ENCODE data around the gene FXN. TPM values are rescaled to one million over a fixed set of nuclear protein-coding genes. Genes with fewer than 3 reads are reported as not detected.

The FXN gene
- total RNA-seq, 1 donor from 2014 or later: 23.2 TPM

DNA sequence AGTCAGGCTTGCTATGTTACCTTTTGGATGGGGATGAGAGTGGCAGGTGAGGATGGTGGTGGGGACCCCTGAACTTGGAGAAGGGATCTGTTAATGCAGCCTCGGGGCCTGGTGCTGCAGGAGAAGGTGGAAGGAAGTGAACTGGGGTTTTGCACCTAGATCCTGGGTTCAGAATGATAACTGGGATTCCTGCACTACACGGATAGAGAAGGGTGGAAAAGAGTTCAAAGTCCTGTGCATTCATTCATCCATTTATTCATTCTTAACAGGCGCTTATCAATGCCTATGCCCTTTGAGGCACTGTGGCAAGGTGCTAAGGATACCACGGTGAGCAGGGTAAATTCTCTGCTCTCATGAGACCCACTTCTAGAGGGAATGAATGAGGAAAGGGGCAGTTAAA lies 96.8 kb downstream of the FXN start:
- Histone ChIP-seq H4K20me1 (ENCODE audit: low read depth) (no peaks in the 10 kb centered on the region), H3K36me3 (no peaks in the 10 kb centered on the region), H3K9me3 (ENCODE audit: low read depth) (no peaks in the 10 kb centered on the region), H3K79me2 (ENCODE audit: low read depth) (peaks cover 36% of the 10 kb centered on the region), H3K4me1 (peaks cover 5% of the 10 kb centered on the region), H3F3A (ENCODE audit: low read depth) (no peaks in the 10 kb centered on the region), H3K9ac (no peak overlapping the region), H3K27ac (no peak overlapping the region), H3K4me3 (no peak overlapping the region), H2AFZ (replicated peaks) (no peak overlapping the region), H3K4me2 (no peak overlapping the region), H3K27me3 (no peaks in the 10 kb centered on the region)
- no peaks in the 10 kb centered on the region for H3K9me3 Mint-ChIP-seq
- no peaks in the 10 kb centered on the region for H3K27me3 Mint-ChIP-seq (ENCODE audit: insufficient read depth, low read depth)
- TF ChIP-seq EZH2 (IDR thresholded peaks at IDR 0.05) (no peak), EZH2phosphoT487 (IDR thresholded peaks at IDR 0.05) (no peak)
- TF ChIP-seq, protein P1, sequence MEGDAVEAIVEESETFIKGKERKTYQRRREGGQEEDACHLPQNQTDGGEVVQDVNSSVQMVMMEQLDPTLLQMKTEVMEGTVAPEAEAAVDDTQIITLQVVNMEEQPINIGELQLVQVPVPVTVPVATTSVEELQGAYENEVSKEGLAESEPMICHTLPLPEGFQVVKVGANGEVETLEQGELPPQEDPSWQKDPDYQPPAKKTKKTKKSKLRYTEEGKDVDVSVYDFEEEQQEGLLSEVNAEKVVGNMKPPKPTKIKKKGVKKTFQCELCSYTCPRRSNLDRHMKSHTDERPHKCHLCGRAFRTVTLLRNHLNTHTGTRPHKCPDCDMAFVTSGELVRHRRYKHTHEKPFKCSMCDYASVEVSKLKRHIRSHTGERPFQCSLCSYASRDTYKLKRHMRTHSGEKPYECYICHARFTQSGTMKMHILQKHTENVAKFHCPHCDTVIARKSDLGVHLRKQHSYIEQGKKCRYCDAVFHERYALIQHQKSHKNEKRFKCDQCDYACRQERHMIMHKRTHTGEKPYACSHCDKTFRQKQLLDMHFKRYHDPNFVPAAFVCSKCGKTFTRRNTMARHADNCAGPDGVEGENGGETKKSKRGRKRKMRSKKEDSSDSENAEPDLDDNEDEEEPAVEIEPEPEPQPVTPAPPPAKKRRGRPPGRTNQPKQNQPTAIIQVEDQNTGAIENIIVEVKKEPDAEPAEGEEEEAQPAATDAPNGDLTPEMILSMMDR (IDR thresholded peaks at IDR 0.05): no peak
- H3K36me3 Mint-ChIP-seq: peaks cover 7% of the 10 kb centered on the region
- peaks cover 10% of the 10 kb centered on the region for H3K4me1 Mint-ChIP-seq
- no peak overlapping the region for H3K4me3 Mint-ChIP-seq
- no peak overlapping the region for H3K27ac Mint-ChIP-seq
- no peak for DNase-seq (ENCODE audit: low spot score)

DNA sequence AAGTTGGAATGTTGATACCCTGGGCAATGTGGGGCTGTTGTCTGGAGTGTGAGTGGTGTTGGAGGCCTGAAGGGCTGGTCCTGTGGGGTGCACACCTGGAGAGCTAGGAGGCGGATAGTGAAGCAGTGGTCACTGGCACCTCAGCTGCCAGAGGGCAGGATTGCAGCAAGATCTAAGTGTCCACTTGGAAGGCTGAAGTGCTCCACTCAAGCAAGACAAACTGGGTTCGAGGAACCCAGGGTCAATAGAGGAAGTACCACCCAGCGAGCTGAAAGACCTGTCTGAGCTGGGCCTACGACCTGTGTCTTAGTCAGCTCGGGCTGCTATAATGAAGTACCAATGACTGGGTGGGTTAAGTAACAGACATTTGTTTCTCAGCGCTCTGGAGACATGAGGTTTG lies 98.9 kb downstream of the FXN start:
- Mint-ChIP-seq H3K27me3 (ENCODE audit: insufficient read depth, low read depth) (no peaks in the 10 kb centered on the region), H3K36me3 (peaks cover 18% of the 10 kb centered on the region), H3K9me3 (no peaks in the 10 kb centered on the region), H3K4me3 (no peak overlapping the region), H3K27ac (no peak overlapping the region), H3K4me1 (peaks cover 10% of the 10 kb centered on the region)
- H3K79me2 ChIP-seq (ENCODE audit: low read depth): peaks cover 27% of the 10 kb centered on the region
- H4K20me1 ChIP-seq (ENCODE audit: low read depth): no peaks in the 10 kb centered on the region
- H3K27ac ChIP-seq: no peak overlapping the region
- H3K36me3 ChIP-seq: no peaks in the 10 kb centered on the region
- DNase-seq (ENCODE audit: low spot score): no peak
- no peaks in the 10 kb centered on the region for H3K9me3 ChIP-seq (ENCODE audit: low read depth)
- no peak overlapping the region for H2AFZ ChIP-seq (replicated peaks)
- H3F3A ChIP-seq (ENCODE audit: low read depth): no peaks in the 10 kb centered on the region
- H3K9ac ChIP-seq: no peak overlapping the region
- TF ChIP-seq, protein P1 (IDR thresholded peaks at IDR 0.05): no peak
- TF ChIP-seq EZH2 (IDR thresholded peaks at IDR 0.05): no peak
- TF ChIP-seq EZH2phosphoT487 (IDR thresholded peaks at IDR 0.05): no peak
- no peak overlapping the region for H3K4me2 ChIP-seq
- no peaks in the 10 kb centered on the region for H3K27me3 ChIP-seq
- peaks cover 5% of the 10 kb centered on the region for H3K4me1 ChIP-seq
- no peak overlapping the region for H3K4me3 ChIP-seq

DNA sequence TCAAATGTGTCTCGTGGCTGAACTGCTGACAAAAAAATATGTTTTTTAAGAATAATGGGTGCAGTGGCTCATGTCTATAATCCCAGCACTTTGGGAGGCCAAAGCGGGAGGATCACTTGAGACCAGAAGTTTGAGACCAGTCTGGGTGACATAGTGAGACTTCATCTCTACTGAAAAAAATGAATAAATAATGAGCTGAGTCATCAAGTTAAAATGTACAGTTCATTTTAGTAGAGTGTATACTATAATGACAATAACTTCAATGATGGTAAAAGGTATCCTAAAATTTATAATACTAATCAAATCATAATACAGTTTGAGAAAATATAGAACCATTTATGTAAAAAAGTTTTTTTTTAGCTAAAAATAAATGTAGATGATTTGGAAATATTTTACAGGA lies 100.6 kb downstream of the FXN start:
- Histone ChIP-seq H3F3A (ENCODE audit: low read depth) (no peaks in the 10 kb centered on the region), H3K36me3 (no peaks in the 10 kb centered on the region), H3K27ac (no peak overlapping the region), H3K27me3 (no peaks in the 10 kb centered on the region), H3K4me1 (peaks cover 5% of the 10 kb centered on the region), H4K20me1 (ENCODE audit: low read depth) (no peaks in the 10 kb centered on the region), H3K4me3 (no peak overlapping the region), H3K4me2 (no peak overlapping the region), H3K9me3 (ENCODE audit: low read depth) (no peaks in the 10 kb centered on the region), H3K9ac (no peak overlapping the region), H3K79me2 (ENCODE audit: low read depth) (peaks cover 12% of the 10 kb centered on the region), H2AFZ (replicated peaks) (no peak overlapping the region)
- no peak for DNase-seq (ENCODE audit: low spot score)
- Mint-ChIP-seq H3K9me3 (no peaks in the 10 kb centered on the region), H3K4me3 (no peak overlapping the region), H3K4me1 (peaks cover 3% of the 10 kb centered on the region), H3K36me3 (peaks cover 19% of the 10 kb centered on the region), H3K27me3 (ENCODE audit: insufficient read depth, low read depth) (no peaks in the 10 kb centered on the region), H3K27ac (no peak overlapping the region)
- TF ChIP-seq, protein P1 (IDR thresholded peaks at IDR 0.05): no peak
- TF ChIP-seq EZH2phosphoT487 (IDR thresholded peaks at IDR 0.05) (no peak), EZH2 (IDR thresholded peaks at IDR 0.05) (no peak)

Data from neural progenitor cell (in vitro differentiated cells).